Smooth muscle cell (in vitro differentiated cells): ENCODE results near the gene TAF7L. TPM values are rescaled to one million over a fixed set of nuclear protein-coding genes. Genes with fewer than 3 reads are reported as not detected.
"Not testable (repeated sequence)": the region's sequence is repeated elsewhere in the genome, so short reads cannot be mapped to it uniquely, and the experiment has no call there.

Source experiments
- DNase-seq: peaks from one replicate; lab custom pipeline; 2025; ENCODE audit not compliant: unreplicated experiment; lab: John Stamatoyannopoulos, UW
- H2AFZ ChIP-seq: fragments of 200-600 bp; sonication (generic); 2 replicates; pipeline ENCODE4 v1.6.0; 2016; ENCODE audit warnings: antibody characterized with exemption, low read depth, mild to moderate bottlenecking
- H3F3A ChIP-seq: fragments of 200-600 bp; sonication (generic); 2 replicates; pipeline ENCODE4 v1.6.0; 2017; ENCODE audit warnings: antibody characterized with exemption, low read depth
- H3K27ac ChIP-seq: fragments of 200-600 bp; sonication (generic); 2 replicates; pipeline ENCODE4 v1.5.1; 2016; ENCODE audit warnings: low read depth, mild to moderate bottlenecking
- H3K27me3 ChIP-seq: fragments of 200-600 bp; sonication (generic); 2 replicates; pipeline ENCODE4 v1.6.1; 2016; ENCODE audit warnings: low read depth, mild to moderate bottlenecking
- H3K36me3 ChIP-seq: fragments of 200-600 bp; sonication (generic); 2 replicates; pipeline ENCODE4 v1.5.1; 2016; ENCODE audit warnings: low read depth
- H3K4me1 ChIP-seq: fragments of 200-600 bp; sonication (generic); 2 replicates; pipeline ENCODE4 v1.5.1; 2016; ENCODE audit warnings: low read depth
- H3K4me2 ChIP-seq: fragments of 200-600 bp; sonication (generic); 2 replicates; pipeline ENCODE4 v1.6.0; 2016; ENCODE audit warnings: mild to moderate bottlenecking
- H3K4me3 ChIP-seq: fragments of 200-600 bp; sonication (generic); 2 replicates; pipeline ENCODE4 v1.5.1; 2016; ENCODE audit warnings: mild to moderate bottlenecking
- H3K79me2 ChIP-seq: fragments of 200-600 bp; sonication (generic); 2 replicates; pipeline ENCODE4 v1.6.0; 2016; ENCODE audit warnings: low read depth, mild to moderate bottlenecking
- H3K9ac ChIP-seq: fragments of 200-600 bp; sonication (generic); 2 replicates; pipeline ENCODE4 v1.6.0; 2016; ENCODE audit warnings: low read depth
- H3K9me3 ChIP-seq: fragments of 200-600 bp; sonication (generic); replicated peaks from 2 replicates; pipeline ENCODE4 v1.5.1; 2016; ENCODE audit warnings: low read depth
- H4K20me1 ChIP-seq: fragments of 200-600 bp; sonication (generic); 2 replicates; pipeline ENCODE4 v1.6.0; 2016; ENCODE audit warnings: low read depth
- WGBS: methylation state at CpG from one replicate; pipeline ENCODE4 v1.1.7; 2016; ENCODE audit warnings: low lambda C conversion rate; 5-methylcytosine and 5-hydroxymethylcytosine counted together
- polyA plus RNA-seq: library from polyadenylated mRNA; unstranded; fragments of >200 nt; fragmentation: Nextera tagmentation; extraction: Ambion mirVana; gene quantifications from 2 replicates; pipeline ENCODE4 v1.2.1, GENCODE V29; 2016
- total RNA-seq: library from RNA; depleted of rRNA; stranded (reverse); fragments of >200 nt; gene quantifications from 2 replicates; pipeline ENCODE4 v1.2.3, GENCODE V29; 2014
- TF ChIP-seq, protein P1 (sequence below): fragments of 200-600 bp; sonication (generic); IDR thresholded peaks from 2 replicates; pipeline ENCODE4 v1.5.1; 2017; ENCODE audit warnings: borderline replicate concordance, mild to moderate bottlenecking, antibody characterized with exemption; ENCODE audit not compliant: insufficient read depth, poor library complexity, severe bottlenecking

TAF7L gene, protein sequence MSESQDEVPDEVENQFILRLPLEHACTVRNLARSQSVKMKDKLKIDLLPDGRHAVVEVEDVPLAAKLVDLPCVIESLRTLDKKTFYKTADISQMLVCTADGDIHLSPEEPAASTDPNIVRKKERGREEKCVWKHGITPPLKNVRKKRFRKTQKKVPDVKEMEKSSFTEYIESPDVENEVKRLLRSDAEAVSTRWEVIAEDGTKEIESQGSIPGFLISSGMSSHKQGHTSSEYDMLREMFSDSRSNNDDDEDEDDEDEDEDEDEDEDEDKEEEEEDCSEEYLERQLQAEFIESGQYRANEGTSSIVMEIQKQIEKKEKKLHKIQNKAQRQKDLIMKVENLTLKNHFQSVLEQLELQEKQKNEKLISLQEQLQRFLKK
- total RNA-seq: 0.04 TPM in 1 of 2 replicates, not detected in the other
- 0.14 and 0.46 TPM in 2 replicates for polyA plus RNA-seq

GRCh38 chrX:101290957-101291603 is at the start of gene TAF7L:
Gene TAF7L (minus strand): TSS chrX:101291334. CDS start chrX:101287543, 3,791 bp downstream.
- Histone ChIP-seq H3K79me2 (no peaks in the 10 kb centered on the region), H3K4me3 (no peak within 1 kb of the TSS), H3K9ac (no peak within 1 kb of the TSS), H2AFZ (no peak within 1 kb of the TSS), H3K36me3 (no peaks in the 10 kb centered on the region), H4K20me1 (no peaks in the 10 kb centered on the region), H3K27ac (no peak within 1 kb of the TSS), H3F3A (no peaks in the 10 kb centered on the region), H3K4me1 (no peaks in the 10 kb centered on the region), H3K9me3 (no peaks in the 10 kb centered on the region), H3K4me2 (no peak within 1 kb of the TSS), H3K27me3 (no peaks in the 10 kb centered on the region)
- TF ChIP-seq, protein P1, sequence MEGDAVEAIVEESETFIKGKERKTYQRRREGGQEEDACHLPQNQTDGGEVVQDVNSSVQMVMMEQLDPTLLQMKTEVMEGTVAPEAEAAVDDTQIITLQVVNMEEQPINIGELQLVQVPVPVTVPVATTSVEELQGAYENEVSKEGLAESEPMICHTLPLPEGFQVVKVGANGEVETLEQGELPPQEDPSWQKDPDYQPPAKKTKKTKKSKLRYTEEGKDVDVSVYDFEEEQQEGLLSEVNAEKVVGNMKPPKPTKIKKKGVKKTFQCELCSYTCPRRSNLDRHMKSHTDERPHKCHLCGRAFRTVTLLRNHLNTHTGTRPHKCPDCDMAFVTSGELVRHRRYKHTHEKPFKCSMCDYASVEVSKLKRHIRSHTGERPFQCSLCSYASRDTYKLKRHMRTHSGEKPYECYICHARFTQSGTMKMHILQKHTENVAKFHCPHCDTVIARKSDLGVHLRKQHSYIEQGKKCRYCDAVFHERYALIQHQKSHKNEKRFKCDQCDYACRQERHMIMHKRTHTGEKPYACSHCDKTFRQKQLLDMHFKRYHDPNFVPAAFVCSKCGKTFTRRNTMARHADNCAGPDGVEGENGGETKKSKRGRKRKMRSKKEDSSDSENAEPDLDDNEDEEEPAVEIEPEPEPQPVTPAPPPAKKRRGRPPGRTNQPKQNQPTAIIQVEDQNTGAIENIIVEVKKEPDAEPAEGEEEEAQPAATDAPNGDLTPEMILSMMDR: no peak
- DNase-seq: no peak
- 93% methylated on average over 75 of the region's 75 CpGs for WGBS

- WGBS: 80% methylated on average over 4 of the region's 4 CpGs
Observed at GRCh38 chrX:101337776-101338271, 46.7 kb upstream of the TAF7L start.

DNA sequence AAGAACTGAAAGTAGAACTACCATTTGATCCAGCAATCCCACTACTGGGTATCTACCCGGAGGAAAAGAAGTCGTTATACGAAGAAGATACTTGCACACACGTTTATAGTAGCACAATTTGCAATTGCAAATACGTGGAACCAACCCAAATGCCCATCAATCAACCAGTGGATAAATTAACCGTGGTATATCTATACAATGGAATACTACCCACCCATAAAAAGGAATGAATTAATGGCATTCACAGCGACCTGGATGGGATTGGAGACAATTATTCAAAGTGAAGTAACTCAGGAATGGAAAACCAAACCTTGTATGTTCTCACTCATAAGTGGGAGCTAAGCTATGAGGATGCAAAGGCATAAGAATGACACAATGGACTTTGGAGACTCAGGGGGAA is 43.2 kb upstream of the TAF7L start:
- not testable (repeated sequence) for H3K36me3 ChIP-seq, H3K27me3 ChIP-seq, H3K4me2 ChIP-seq, H3K4me1 ChIP-seq, H3K27ac ChIP-seq, H3F3A ChIP-seq, H3K4me3 ChIP-seq, H3K79me2 ChIP-seq, H3K9ac ChIP-seq, H3K9me3 ChIP-seq, DNase-seq, H4K20me1 ChIP-seq, H2AFZ ChIP-seq
- WGBS: 57% methylated on average over 7 of the region's 7 CpGs

More at GRCh38 chrX:101337776-101338271, 46.7 kb upstream of the TAF7L start:
- Histone ChIP-seq H3K9me3 (no peaks in the 10 kb centered on the region), H3F3A (no peaks in the 10 kb centered on the region), H3K4me1 (no peaks in the 10 kb centered on the region), H3K27ac (no peak overlapping the region), H2AFZ (no peak overlapping the region), H3K27me3 (no peaks in the 10 kb centered on the region), H3K9ac (no peak overlapping the region), H4K20me1 (no peaks in the 10 kb centered on the region), H3K36me3 (no peaks in the 10 kb centered on the region), H3K79me2 (no peaks in the 10 kb centered on the region), H3K4me3 (no peak overlapping the region), H3K4me2 (no peak overlapping the region)
- TF ChIP-seq, protein P1: no peak
- no peak for DNase-seq

- H3F3A ChIP-seq: not testable (repeated sequence)
Observed at GRCh38 chrX:101326600-101326999, 35.5 kb upstream of the TAF7L start.

More at GRCh38 chrX:101326600-101326999, 35.5 kb upstream of the TAF7L start:
- not testable (repeated sequence) for H3K79me2 ChIP-seq, H3K27ac ChIP-seq, H3K4me2 ChIP-seq, DNase-seq, H3K27me3 ChIP-seq, H2AFZ ChIP-seq, H3K4me3 ChIP-seq, H4K20me1 ChIP-seq, H3K9me3 ChIP-seq, H3K4me1 ChIP-seq, H3K9ac ChIP-seq, H3K36me3 ChIP-seq
- 90% methylated on average over 3 of the region's 3 CpGs for WGBS
